Endometrial microvascular endothelial cells (primary cell): ENCODE results near the gene DNMBP. TPM values are rescaled to one million over a fixed set of nuclear protein-coding genes. Genes with fewer than 3 reads are reported as not detected.
"Not testable (repeated sequence)": the region's sequence is repeated elsewhere in the genome, so short reads cannot be mapped to it uniquely, and the experiment has no call there.

Experiments
- in situ Hi-C: cut with HindIII; loops from 2 replicates; pipeline ENCODE4 v1.10.0; 2017; ENCODE audit warnings: low sequenced_read_pairs, low pct_unique_long_range_greater_than_20kb; ENCODE audit errors: inconsistent ontology term
- total RNA-seq: library from RNA; depleted of rRNA; stranded (reverse); fragments of >200 nt; gene quantifications from one replicate; pipeline ENCODE4 v1.2.3, GENCODE V29; 2015; ENCODE audit errors: inconsistent ontology term

Gene DNMBP
- total RNA-seq, 1 donor from 2014 or later: 31.9 TPM

DNA sequence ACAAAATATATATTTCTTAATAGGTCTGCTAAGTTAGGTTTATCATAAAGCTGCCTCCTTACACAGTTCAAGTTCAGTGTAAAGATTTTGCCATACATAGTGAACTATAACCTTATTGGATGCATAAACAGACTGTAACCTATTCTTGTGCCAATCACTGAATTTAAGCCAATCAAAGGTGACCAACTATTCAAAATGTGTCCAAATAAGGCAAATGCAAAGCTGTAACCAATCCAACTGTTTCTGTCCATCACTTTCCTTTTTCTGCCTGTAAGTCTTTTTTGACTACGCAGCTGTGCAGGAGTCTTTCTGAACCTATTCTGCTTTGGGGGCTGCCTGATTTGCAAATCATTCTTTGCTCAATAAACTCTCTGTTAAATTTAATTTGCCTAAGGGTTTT is 11.6 kb upstream of the DNMBP start:
- in situ Hi-C loops: no loop called here

- in situ Hi-C loops: no loop called here
Measured at GRCh38 chr10:100020886-100021253, 11.1 kb upstream of the DNMBP start.

GRCh38 chr10:100020142-100020885 is 10.6 kb upstream of the DNMBP start:
- in situ Hi-C loops: no loop called here

GRCh38 chr10:100019787-100020141 is 10.0 kb upstream of the DNMBP start:
- in situ Hi-C loops: no loop called here

DNA sequence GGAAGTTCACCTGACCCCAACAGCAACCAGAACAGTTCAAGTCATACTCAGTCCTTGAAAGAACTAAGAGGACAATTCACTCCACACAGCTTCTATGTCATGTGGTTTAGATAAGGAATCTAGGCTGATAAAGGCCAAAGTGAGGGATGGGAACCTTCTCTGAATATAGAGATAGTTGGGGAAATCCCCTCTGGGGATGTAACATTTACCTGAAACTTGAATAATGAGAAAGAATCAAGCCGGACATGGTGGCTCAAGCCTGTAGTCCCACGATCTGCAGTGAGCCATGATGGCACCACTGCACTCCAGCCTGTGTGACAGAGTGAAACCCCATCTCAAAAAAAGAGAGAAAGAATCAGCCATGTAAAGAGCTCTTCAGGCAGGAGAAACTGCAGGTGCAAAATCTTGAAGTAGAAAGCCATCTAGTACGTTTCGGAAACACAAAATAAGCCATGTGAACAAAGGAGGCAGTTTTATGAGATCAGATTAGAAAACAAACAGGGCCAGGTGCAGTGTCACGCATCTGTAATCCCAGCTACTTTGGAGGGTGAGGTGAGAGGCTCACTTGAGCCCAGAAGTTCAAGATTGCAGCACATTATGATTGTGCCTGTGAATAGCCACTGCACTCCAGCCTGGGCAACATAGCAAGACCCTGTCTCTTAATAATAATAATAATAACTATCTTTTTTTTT is 4.5 kb upstream of the DNMBP start:
- in situ Hi-C loops: no loop called here

GRCh38 chr10:100013621-100014020 is 3.9 kb upstream of the DNMBP start:
- in situ Hi-C loops: no loop called here

DNA sequence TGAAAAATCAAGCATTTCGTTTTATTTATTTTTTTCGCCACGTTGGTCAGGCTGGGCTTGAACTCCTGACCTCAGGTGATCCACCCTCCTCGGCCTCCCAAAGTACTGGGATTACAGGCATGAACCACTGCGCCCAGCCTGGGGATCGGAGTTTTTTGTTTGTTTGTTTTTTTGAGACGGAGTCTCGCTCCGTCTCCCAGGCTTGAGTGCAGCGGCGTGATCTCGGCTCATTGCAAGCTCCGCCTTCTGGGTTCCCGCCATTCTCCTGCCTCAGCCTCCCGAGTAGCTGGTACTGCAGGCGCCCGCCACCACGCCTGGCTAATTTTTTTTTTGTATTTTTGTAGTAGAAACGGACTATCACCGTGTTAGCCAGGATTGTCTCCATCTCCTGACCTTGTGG is 2.2 kb upstream of the DNMBP start:
- in situ Hi-C loops: not testable (repeated sequence)

- in situ Hi-C loops: no loop called here
Measured at GRCh38 chr10:100009283-100009792, 409 bp downstream of the DNMBP start.

GRCh38 chr10:100008708-100009282 is 952 bp downstream of the DNMBP start:
- in situ Hi-C loops: no loop called here

- in situ Hi-C loops: no loop called here
Measured at GRCh38 chr10:100008142-100008522, 1.6 kb downstream of the DNMBP start.

GRCh38 chr10:100007231-100008141 is 2.3 kb downstream of the DNMBP start:
- in situ Hi-C loops: no loop called here

GRCh38 chr10:100006243-100006886 is 3.4 kb downstream of the DNMBP start:
- in situ Hi-C loops: no loop called here

- in situ Hi-C loops: no loop called here
Measured at GRCh38 chr10:100004805-100005510, 4.8 kb downstream of the DNMBP start.

DNA sequence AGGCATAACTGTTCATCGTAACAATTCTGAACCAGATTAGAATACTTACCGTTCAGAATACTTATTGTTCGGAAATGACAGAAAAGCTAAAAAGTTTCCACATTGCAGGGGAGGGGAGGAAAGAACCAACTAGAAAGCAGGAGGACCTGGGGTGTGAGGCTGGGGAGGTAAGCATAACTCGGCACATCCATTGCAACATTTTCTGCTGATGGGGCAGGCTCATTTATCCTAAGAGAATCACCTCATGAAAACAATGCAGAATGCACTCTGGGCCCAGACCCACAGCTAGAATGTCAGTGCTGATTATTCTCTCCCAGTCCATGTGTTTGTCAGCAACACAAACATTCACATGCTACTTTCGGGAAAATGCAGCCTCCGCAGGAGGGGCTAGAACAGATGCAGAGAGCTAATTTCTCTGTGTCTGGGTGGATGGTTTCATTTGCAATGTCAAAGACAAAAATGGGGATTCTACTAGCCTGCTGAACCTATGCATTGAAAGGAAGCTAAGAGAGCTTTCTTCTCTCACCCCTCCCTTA is 9.6 kb downstream of the DNMBP start:
- in situ Hi-C loops: no loop called here

DNA sequence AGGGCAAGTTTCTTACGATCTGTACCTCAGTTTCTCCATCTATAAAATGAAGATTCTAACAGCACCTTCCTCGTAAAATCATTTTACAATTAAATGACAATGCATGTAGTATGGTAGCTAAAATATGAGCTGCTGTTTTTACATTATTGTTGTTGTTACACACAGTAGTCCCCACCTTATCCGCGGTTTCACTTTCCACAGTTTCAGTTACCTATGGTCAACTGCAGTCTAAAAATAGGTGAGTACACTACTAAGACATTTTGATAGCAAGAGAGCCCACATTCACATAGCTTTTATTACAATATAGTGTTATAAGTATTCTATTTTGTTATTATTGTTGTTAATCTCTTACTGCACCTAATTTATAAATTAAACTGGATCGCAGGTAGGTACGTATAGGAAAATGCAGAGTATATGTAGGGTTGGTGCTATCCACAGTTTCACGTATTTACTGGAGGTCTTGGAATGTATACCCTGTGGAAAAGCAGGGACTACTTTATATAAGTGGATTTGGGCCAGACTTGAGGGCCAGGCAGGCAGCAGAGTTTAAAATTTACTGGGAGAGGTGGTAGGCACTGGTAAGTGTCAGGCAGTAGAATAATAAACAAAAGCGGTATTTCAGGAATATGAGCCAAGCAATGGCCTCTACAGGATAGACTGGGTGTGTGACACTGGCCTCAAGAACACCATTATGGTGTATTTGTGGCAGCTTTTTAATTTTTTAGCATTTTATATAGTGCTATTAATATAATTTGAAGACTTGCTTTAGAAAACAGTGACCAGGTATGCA is 10.2 kb downstream of the DNMBP start:
- in situ Hi-C loops: no loop called here

DNA sequence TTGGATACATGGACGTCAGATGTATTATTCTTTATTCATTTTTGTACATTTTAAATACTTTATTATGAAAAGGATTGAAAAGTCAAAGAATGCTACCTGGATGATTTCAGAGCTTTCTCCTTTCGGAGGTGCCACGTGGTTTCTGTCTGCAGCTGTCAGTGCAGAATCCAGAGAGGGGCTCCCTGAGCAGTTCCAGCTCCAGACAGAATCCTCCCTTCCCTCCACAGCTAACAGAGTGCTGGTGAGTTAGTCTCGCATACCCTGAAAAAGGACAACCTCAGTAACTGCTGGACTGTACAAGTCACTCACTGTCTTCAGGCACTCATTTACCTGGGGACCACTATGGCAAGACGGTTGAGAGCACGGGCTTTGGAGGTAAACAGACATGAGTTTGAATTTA is 10.9 kb downstream of the DNMBP start:
- in situ Hi-C loops: no loop called here
